Upper lobe of right lung (tissue), 1 donor: ENCODE results near the gene MAPKBP1. TPM values are rescaled to one million over a fixed set of nuclear protein-coding genes. Genes with fewer than 3 reads are reported as not detected.

Source experiments
- ATAC-seq: fragments of 200-7000 bp; cut with Tn5 transposase; one replicate; pipeline ENCODE4 v1.9.1; 2020; ENCODE audit warnings: mild to moderate bottlenecking, moderate library complexity
- DNase-seq: peaks from one replicate; pipeline ENCODE4 v3.0.0-alpha.2; 2020
- H3K27ac ChIP-seq: fragments of 200-600 bp; one replicate; pipeline ENCODE4 v1.8.0; 2022
- H3K27me3 ChIP-seq: fragments of 200-600 bp; one replicate; pipeline ENCODE4 v1.8.0; 2022; ENCODE audit warnings: mild to moderate bottlenecking
- H3K36me3 ChIP-seq: fragments of 200-600 bp; one replicate; pipeline ENCODE4 v1.8.0; 2022
- H3K4me1 ChIP-seq: fragments of 200-600 bp; one replicate; pipeline ENCODE4 v1.8.0; 2022
- H3K4me3 ChIP-seq: fragments of 200-600 bp; one replicate; pipeline ENCODE4 v1.8.0; 2022; ENCODE audit warnings: mild to moderate bottlenecking
- H3K9me3 ChIP-seq: fragments of 200-600 bp; one replicate; pipeline ENCODE4 v1.8.0; 2022
- intact Hi-C: fragments of 100-400 bp; cut with DNase I; formaldehyde crosslinking; loops from one replicate; pipeline ENCODE4 v1.11.0; 2022
- total RNA-seq: library from RNA; stranded (reverse); fragmentation: NEBNext Ultra II Directional; extraction: Animal tissue kit (Norgen Biotek cat#: 25700); gene quantifications from one replicate; pipeline ENCODE4 v1.2.1, GENCODE V29; 2021
- TF ChIP-seq, protein P1 (sequence below): fragments of 200-600 bp; IDR thresholded peaks from one replicate; pipeline ENCODE4 v1.8.0; 2022; ENCODE audit warnings: antibody characterized with exemption
- donor health status: DM: no; HTN: yes; CAD: no; lungs with severe emphysema.

The MAPKBP1 gene
- total RNA-seq, 1 donor from 2014 or later, result 22.4 TPM

DNA sequence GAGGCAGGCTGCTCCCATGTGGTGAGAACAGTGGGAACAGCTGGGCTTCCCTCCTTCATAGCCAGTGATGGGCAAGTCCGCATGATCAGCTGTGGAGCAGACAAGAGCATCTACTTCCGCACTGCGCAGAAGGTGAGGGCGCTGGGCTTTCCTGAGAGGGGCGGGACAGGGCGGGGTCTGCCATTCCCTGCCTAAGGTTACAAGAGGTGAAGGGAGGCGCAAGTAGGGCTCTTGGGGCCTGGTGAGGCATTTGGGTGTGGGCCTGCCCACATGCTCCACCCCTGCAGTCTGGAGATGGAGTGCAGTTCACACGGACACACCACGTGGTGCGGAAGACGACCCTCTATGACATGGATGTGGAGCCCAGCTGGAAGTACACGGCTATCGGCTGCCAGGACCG is 43.0 kb downstream of the MAPKBP1 start:
- H3K9me3 ChIP-seq, result no peaks in the 10 kb centered on the region
- no peaks in the 10 kb centered on the region for H3K27me3 ChIP-seq
- DNase-seq (no peak), ATAC-seq (no peak)
- no peak overlapping the region for H3K27ac ChIP-seq
- no peaks in the 10 kb centered on the region for H3K4me1 ChIP-seq
- TF ChIP-seq, protein P1, sequence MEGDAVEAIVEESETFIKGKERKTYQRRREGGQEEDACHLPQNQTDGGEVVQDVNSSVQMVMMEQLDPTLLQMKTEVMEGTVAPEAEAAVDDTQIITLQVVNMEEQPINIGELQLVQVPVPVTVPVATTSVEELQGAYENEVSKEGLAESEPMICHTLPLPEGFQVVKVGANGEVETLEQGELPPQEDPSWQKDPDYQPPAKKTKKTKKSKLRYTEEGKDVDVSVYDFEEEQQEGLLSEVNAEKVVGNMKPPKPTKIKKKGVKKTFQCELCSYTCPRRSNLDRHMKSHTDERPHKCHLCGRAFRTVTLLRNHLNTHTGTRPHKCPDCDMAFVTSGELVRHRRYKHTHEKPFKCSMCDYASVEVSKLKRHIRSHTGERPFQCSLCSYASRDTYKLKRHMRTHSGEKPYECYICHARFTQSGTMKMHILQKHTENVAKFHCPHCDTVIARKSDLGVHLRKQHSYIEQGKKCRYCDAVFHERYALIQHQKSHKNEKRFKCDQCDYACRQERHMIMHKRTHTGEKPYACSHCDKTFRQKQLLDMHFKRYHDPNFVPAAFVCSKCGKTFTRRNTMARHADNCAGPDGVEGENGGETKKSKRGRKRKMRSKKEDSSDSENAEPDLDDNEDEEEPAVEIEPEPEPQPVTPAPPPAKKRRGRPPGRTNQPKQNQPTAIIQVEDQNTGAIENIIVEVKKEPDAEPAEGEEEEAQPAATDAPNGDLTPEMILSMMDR, result no peak
- intact Hi-C loops, result no loop called here
- peaks cover 76% of the 10 kb centered on the region for H3K36me3 ChIP-seq
- no peak overlapping the region for H3K4me3 ChIP-seq

DNA sequence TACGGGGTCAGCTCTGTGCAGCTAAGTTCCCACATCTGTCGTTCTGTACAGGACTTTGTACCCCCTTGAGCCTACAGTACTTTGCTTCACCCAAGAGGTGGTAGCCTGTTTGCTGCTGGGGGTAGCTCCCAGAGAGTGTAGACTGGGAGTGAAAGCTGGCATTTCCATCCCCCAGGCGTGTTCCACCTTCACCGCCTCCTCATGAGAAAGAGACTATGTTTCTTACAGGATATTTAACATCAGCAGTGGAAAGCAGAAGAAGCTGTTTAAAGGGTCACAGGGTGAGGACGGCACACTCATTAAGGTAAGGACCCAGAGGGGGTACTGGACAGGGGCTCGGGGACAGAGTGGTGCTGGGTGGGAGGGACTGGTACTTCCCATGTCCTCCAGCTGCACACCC is 43.5 kb downstream of the MAPKBP1 start:
- intact Hi-C loops, result no loop called here
- TF ChIP-seq, protein P1, result no peak
- DNase-seq (no peak), ATAC-seq (no peak)
- Histone ChIP-seq H3K9me3 (no peaks in the 10 kb centered on the region), H3K27me3 (no peaks in the 10 kb centered on the region), H3K4me1 (no peaks in the 10 kb centered on the region), H3K4me3 (no peak overlapping the region), H3K27ac (no peak overlapping the region), H3K36me3 (peaks cover 75% of the 10 kb centered on the region)

DNA sequence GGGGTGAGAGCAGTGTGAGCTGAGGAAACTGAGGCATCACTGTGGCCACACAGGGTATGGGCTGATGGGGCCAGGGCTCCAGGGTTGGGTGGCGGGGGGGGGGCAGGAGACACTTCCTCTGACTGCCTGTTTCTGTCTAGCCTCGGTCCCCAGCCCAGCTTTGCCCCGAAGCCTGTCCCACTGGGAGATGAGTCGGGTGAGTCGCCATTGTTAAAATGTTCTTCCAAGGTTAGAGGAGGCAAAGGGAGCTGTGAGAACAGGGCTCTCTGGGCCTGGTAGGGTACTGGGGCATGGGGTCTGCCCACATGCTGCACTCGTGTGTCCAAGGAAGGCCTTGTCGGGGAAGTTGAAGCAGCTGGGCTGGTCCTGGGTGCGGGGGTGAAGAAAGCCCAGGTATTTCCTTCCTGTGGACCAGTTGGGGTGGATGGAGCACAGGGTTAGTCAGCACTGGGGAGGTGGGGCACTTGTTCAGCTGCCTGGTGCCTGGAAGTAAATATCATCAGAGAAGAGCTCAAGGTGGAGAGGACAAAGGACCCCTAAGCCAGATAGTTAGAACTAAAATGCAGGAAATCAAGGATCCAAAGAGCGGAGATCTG is 45.3 kb downstream of the MAPKBP1 start:
- intact Hi-C loops, result no loop called here
- Histone ChIP-seq H3K36me3 (peaks cover 68% of the 10 kb centered on the region), H3K4me1 (no peaks in the 10 kb centered on the region), H3K4me3 (no peak overlapping the region), H3K27ac (no peak overlapping the region), H3K27me3 (no peaks in the 10 kb centered on the region), H3K9me3 (no peaks in the 10 kb centered on the region)
- TF ChIP-seq, protein P1, result no peak
- ATAC-seq (no peak), DNase-seq (no peak)

DNA sequence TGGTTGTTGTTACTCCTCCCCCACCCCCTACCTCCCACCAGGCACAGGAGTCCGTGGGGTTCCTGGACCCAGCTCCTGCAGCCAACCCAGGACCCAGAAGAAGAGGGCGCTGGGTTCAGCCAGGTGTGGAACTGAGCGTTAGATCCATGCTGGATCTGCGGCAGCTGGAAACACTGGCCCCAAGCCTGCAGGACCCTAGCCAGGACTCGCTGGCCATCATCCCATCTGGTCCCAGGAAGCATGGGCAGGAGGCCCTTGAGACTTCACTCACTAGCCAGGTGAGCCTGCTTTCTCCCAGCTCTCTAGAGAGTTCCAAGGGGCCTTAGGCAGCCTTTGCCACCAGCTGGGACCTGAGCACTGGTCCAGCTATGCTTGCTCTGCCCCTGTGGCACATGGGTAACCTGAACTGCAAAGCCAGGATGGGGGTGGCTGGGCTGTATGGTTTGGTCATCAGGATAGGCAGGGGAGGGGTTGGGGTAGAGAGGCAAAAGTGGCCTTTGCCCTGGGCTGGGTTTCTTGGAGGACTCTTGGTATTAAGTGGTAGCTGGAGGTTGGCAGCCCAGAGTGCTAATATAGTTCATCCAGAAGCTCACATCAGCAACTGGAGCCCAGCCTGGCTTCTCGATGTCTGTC is 46.6 kb downstream of the MAPKBP1 start:
- ATAC-seq (no peak), DNase-seq (no peak)
- intact Hi-C loops, result no loop called here
- no peaks in the 10 kb centered on the region for H3K9me3 ChIP-seq
- no peak overlapping the region for H3K27ac ChIP-seq
- TF ChIP-seq, protein P1, result no peak
- no peak overlapping the region for H3K4me3 ChIP-seq
- H3K36me3 ChIP-seq, result peaks cover 57% of the 10 kb centered on the region
- H3K4me1 ChIP-seq, result no peaks in the 10 kb centered on the region
- H3K27me3 ChIP-seq, result no peaks in the 10 kb centered on the region

DNA sequence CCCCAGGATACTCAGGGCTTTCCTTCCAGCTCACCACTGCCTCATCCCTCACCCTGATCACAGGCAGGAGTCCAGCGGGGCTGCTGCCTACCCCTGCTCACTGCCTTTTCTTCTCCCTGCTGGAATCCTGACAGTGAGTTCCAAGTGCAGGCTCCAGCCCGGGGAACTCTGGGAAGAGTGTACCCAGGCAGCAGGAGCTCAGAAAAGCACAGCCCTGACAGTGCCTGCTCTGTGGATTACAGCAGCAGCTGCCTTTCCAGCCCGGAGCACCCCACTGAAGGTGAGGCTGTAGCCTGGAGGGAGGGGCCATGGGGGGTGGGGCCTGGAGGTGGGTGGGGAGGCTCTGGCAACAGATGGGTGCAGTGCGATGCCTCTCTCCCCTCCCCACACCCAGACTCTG is 47.5 kb downstream of the MAPKBP1 start:
- Histone ChIP-seq H3K4me1 (no peaks in the 10 kb centered on the region), H3K27ac (no peak overlapping the region), H3K9me3 (no peaks in the 10 kb centered on the region), H3K4me3 (no peak overlapping the region), H3K36me3 (peaks cover 47% of the 10 kb centered on the region), H3K27me3 (no peaks in the 10 kb centered on the region)
- ATAC-seq (no peak), DNase-seq (no peak)
- intact Hi-C loops, result no loop called here
- TF ChIP-seq, protein P1, result no peak
